HG03103 (cell line): ENCODE measurements around the gene VSTM2B.

Experiments
- ATAC-seq: cut with Tn5 transposase; IDR thresholded peaks from one replicate; pipeline ENCODE4 v1.9.1; 2021; ENCODE audit warnings: low read depth; ENCODE audit not compliant: unreplicated experiment

The VSTM2B gene

DNA sequence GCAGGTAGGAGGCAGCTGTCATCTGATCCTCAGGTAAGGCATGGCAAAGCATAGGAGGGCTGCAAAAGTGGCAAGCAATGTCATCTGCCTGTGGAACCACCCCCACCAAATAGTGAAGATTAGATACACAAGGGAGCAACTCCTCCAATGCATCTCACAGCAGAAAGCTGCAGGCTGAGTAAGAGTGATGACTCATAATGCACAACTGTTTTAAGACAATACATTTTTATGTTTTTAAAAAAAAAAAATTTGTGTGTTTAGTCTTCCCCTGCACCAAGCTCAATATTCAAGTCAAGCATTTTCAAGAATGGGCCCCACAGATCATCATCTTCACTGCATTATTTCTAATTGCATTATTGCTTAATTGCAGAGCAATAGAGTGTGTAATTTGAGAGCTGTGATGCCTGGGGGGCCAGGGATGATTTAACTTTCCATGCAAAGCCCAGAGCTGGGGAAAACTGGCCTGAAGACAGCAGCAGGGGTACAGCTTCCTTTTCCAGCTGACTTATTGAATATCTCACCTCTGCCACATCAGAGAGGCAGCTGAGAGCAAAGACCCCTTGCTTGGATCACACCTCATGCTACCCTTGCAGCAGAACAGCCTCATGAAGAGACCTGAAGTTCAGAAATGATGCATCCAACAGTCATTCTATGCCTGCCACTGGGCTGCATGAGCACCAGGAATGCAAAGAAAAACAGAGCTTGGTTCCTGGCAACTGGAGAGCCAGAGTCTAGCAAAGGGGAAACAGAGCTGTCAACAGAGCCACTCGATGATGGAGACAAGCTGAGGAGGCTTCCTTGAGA is 57.6 kb downstream of the VSTM2B start:
- no peak for ATAC-seq

DNA sequence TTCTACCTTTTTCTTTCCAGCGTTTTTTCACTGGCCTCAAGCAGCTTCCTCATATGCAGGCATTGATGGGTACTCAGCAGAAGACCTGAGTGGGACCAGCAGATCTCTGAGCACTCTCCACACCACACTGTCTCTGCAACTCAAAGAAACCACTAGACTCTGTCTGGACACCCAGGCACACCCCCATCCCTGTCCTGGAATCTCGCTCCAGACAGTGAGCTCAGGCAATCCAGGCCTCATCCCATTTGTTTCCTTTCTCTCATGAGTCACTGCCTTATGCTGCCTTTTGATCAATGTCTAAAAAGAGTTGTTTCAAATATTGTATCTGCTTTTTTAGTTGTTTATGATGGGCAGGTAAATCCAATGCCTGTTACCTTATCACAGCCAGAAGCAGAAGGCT is 60.6 kb downstream of the VSTM2B start:
- no peak for ATAC-seq

- ATAC-seq, result no peak
Measured at GRCh38 chr19:29587059-29587458, 61.3 kb downstream of the VSTM2B start.

- ATAC-seq, result peak; percentile 92
Measured at GRCh38 chr19:29587518-29587986, 61.8 kb downstream of the VSTM2B start.

- ATAC-seq, result no peak
Measured at GRCh38 chr19:29588095-29588494, 62.3 kb downstream of the VSTM2B start.

- no peak for ATAC-seq
Measured at GRCh38 chr19:29590278-29590677, 64.5 kb downstream of the VSTM2B start.

DNA sequence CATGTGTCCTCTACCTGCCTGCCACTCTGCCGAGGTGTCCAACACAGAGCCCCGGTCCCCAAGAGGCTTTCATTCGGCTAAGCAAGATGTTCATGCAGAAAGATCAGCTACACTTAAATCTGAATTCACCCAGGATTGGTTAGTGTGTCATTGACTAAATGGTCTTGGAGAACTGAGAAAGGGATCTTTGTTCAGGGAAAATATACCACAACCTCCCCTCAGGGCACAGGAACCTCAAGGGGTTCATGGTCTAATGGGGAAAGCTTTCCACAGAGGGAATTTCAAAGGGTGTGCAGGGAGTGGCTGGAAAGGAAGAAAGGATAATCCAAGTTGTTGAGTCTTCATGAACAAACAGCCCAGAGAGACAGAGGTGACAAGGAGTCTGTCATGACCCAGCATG is 65.9 kb downstream of the VSTM2B start:
- ATAC-seq, result no peak

DNA sequence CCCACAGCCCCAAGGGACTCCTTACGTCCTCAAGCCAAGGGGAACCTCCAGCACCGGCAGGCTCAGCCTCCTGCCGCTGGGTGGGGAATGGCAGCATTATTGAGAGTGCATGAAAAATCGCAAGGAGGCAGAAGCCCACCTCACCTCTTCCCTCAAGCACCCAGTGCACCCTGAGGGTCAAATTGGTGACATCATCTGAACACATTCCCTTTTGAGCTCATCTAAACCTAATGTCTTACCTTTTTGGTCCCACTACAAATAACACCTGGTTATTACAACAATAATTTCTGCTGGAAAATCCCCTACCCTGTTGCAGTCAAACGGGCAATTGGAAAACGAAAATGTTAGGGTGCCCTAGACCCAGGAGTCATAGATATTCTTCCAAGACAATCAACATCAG is 68.1 kb downstream of the VSTM2B start:
- ATAC-seq, result no peak

DNA sequence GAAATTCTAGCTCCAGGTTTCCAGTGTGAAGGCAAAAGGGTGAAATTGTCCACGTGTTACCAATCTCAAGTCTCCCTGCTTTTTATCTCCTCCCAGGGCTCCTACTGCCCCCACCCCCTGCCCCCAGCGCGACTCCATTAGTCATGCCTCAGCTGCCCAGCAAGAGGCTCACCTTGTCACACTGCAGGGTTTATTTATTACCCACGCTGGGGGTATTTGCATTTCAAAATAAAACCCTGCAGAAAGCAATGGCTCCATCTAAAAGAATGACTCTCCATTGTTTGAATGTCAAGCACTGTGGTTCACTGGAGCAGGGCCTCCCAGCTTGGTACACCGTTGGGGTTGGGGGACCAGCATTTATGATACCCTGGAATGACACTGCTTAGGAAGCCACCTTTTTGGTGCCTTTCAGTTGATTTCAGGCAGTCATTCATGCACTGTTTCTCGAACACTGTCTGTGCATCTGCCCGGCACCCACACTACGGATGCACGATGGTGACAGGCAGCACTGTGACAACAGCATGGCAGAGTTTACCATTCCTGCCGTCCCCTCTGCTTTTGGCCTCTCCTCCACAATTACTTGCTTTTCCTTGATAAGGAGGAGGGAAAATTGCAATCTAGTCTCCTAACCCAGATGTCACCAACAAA is 70.4 kb downstream of the VSTM2B start:
- ATAC-seq, result no peak

DNA sequence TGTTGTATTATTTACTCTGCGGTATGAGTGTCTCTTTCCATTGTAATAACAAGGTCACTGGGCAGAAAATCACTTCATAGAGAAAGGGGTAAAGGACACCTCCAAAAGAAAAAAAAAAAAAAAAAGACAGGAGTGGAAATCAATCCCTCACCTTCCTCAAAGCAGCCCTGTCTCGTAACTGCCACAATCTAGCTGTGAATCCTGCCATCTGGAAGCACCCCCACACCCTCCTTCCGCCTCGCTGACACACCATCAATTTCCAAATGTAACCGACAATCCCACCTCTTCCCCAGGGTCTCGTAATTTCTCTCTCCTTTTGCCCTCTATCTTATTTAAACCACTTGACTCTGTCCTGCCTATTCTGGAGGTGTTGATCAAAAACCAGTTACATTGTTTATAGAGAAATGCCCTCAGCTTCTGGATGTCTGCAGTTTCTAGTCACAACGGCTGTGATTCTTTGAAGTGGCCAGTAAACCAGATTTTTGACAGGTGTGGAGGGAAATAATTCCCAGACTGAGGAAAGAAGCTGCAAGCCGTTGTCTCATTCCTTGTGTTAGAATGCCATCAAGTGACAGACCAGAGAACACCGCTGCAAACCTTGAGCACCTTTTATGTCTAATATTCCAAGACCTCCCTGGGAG is 71.2 kb downstream of the VSTM2B start:
- ATAC-seq, result no peak

DNA sequence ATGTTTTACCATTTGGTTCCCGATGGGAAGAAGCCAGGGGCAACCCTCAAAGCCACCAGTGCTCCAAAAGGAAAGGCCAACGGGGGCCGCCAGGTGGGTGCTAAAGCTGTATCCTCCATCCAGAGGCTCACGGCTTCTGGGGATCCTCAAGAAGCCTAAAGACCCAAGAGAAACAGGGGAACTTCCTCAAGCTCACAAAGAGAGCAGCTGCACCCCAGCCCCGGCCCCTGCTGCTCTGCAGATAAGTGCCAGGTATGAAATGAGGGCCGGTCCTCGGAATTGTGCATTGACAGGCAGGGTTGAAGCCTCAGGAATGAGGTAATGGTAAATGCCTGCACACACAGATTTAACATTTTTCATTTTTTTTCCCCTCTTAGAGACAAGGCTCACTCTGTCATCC is 72.2 kb downstream of the VSTM2B start:
- no peak for ATAC-seq

- ATAC-seq, result no peak
Measured at GRCh38 chr19:29598496-29598895, 72.7 kb downstream of the VSTM2B start.

DNA sequence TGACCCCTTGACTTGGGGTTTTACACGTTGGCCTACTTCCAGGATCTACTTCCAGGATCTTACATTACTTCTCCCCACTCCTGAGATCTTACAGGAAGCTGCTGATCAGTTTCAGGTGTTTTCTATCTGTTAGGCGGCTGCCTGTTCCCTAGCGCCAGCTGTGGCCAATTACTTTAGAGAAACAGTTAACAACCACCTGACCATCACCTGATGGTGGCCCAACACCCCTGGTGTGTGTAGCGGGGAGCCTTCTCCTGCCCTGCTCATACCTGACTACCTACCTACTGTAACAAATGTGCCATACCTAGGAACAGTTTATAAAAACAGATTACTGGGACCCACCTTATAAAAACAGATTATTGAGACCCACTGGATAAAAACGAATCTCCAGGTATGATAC is 77.5 kb downstream of the VSTM2B start:
- ATAC-seq, result no peak

DNA sequence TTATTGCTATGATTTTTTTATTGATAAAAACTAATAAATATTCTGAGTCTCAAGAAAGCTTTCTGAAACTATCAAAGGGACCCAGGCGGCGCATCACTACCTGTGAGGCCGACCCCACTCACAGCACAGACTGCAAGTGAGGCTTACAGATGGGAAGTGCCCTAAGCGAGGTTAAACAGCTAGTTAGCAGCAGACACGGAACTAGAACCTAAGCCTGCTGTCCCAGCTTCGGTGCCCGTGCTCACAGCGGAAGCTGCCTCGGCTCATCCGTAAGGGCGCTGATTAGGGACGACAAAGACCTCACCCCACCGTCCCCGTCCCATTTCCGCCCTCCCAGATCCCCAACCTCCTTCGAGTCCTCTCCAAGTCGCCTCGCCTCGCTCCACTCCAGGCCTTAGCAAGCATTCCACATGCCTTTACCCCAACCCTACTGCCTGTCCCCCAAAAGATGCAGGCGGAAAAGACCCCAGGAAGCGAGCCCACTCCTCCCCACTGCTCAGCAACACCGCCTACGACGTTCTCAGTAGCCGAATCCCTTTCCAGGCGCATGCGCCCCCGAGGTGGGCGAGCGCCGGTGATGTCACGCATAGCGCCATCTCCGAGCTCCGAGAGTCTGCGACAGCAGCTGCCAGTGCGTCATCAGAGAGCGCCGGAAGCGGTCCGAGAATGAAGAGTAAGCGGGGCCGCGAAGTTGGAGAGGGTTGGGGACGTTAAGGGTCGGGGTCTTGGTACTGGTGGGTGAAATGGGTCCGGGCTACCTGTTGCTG is 80.0 kb downstream of the VSTM2B start, which contains the start of gene POP4:
TSS of gene POP4 (plus strand) at position 631 of the 767 bp plus-strand sequence. CDS start at position 667, 36 bp downstream.
- ATAC-seq, result peak; percentile 51

DNA sequence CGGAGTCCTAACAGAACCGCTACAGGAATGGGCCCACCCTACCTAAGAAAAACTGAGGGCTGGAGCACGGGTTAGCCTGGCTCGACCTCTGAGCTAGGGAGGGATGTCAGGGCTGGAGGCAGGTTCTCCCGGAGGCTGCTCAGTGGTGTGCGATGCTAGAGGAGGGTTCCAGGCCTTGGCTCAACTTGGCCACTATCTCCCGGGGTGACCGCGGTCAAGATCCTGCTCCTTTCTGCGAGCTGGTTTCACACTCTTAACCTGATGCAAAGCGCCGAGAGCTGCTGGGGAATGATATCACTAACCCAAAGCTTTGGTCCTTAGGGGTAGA is 80.6 kb downstream of the VSTM2B start:
- no peak for ATAC-seq

- no peak for ATAC-seq
Measured at GRCh38 chr19:29609636-29610035, 83.8 kb downstream of the VSTM2B start.

DNA sequence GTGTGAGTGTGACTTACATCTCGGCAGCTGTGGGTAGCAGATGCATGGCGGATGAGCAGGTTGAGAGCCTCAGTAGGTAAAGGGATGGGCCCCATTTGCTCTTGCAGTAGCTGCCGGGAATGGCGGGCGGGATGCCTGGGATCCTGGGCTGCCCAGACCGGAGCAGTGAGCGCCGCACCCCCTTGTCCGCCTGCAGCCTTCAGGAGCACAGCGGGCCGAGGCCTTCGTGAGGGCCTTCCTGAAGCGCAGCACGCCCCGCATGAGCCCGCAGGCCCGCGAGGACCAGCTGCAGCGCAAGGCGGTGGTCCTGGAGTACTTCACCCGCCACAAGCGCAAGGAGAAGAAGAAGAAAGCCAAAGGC is 84.4 kb downstream of the VSTM2B start:
- ATAC-seq, result no peak

GRCh38 chr19:29610574-29611271 is 84.9 kb downstream of the VSTM2B start:
- peak; percentile 70 for ATAC-seq

DNA sequence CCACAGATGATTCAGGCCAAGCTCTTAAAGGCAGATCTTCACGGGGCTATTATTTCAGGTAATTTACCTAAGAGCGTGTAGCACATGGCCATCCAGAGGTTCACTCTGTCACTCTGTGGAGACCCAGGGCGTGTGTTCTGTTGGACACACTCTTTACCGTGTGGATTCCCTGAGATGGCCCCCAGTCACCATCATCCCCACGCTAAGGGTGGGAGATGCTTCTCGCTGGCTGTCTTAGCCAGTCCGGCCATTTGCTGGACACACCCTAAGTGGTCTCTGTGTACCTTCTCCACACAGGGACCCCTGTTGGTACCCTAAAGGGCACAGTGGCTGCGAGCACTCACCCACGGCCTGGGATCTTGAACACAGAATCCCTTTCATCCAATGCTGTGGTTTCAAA is 86.3 kb downstream of the VSTM2B start:
- ATAC-seq, result no peak

DNA sequence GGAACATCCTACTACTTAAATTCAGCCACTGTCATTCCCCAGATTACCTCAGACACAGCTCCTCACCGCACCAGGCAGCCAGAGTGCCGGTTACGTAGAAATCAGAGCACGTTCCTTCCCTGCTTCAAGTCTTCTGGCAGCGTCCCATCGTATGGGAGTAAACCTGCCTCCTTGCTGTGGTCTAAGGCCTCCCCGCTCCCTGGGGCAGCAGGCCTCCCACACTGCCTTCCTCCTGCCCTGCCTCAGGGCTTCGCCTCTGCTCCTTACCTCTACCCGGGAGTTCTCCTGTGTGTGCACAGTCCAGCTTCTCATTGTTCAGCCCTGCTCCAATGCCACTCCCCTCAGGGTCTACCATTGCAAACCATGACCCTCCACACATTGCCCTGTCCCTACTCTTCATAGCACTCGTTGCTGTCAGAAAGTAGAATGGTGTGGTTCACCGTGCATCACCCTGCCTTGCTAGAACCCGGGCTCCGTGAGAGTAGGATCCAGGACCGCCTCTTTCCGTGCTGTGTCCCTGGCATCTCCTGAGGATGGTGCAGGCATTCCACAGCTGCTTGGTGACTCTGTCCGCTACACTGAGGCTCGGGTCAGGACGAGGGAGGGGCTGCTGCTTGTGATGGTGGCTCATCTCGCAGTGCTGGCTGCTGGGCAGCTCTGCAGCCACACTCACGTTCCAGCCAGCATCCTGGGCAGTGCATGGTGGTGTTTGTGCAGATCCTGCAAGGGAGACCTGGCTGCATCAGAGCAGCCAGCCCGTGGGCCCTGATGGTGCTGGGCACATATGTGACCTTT is 87.2 kb downstream of the VSTM2B start:
- ATAC-seq, result no peak
